ENCODE data around the gene LSAMP. TPM values are rescaled to one million over a fixed set of nuclear protein-coding genes. Genes with fewer than 3 reads are reported as not detected.

LSAMP gene
- total and polyA plus RNA-seq, 2 of the 4 experiments (the other 2 are of a cell fraction), result 7.9 to 8.0 TPM

GRCh38 chr3:116425126-116425525 lies 20.2 kb downstream of the LSAMP start:
- Histone ChIP-seq H3K4me3 (ENCODE audit: insufficient read depth, low read depth, low read length) (no peak overlapping the region), H3K27me3 (ENCODE audit: control insufficient read depth, insufficient read depth, low read length) (no peaks in the 10 kb centered on the region), H3K27ac (ENCODE audit: insufficient read depth, low read length) (no peak overlapping the region), H3K4me2 (ENCODE audit: low read depth, low read length) (no peak overlapping the region), H4K91ac (ENCODE audit: insufficient read depth, low read depth, low read length) (no peak overlapping the region), H3K18ac (ENCODE audit: low read depth, low read length) (no peak overlapping the region), H2BK120ac (ENCODE audit: low read depth, low read length) (no peak overlapping the region), H3K79me1 (ENCODE audit: low read depth in 1 of 2, low read length in 2 of 2) (no peaks in the 10 kb centered on the region), H3K14ac (replicated peaks; ENCODE audit: low read depth, low read length) (no peak overlapping the region), H3K4ac (ENCODE audit: low read depth, low read length) (no peak overlapping the region), H2AK5ac (ENCODE audit: low read depth, low read length) (no peak overlapping the region), H2AFZ (replicated peaks; ENCODE audit: low read length, poor library complexity) (no peak overlapping the region), H3K4me1 (ENCODE audit: control insufficient read depth, insufficient read depth, low read length) (no peaks in the 10 kb centered on the region; the same call in 1 of the 2 replicates), H3K9ac (ENCODE audit: low read depth, low read length) (no peak overlapping the region), H2AK9ac (replicated peaks; ENCODE audit: low read depth, low read length, poor library complexity) (no peak overlapping the region), H3K9me3 (ENCODE audit: control insufficient read depth, insufficient read depth, low read length) (no peaks in the 10 kb centered on the region), H4K8ac (ENCODE audit: low read depth in 2 of 2, low read length in 2 of 2) (no peak overlapping the region), H2BK5ac (ENCODE audit: low read depth, low read length, poor library complexity, severe bottlenecking) (no peak overlapping the region), H3K9me1 (ENCODE audit: insufficient read depth, low read length) (no peaks in the 10 kb centered on the region), H3K36me3 (ENCODE audit: control insufficient read depth, insufficient read depth, low read length) (no peaks in the 10 kb centered on the region), H2BK20ac (ENCODE audit: low read depth, low read length) (no peak overlapping the region), H2BK15ac (ENCODE audit: low read depth, low read length) (no peak overlapping the region), H3K56ac (ENCODE audit: extremely low read depth, insufficient read depth, low read length) (no peak overlapping the region), H4K5ac (ENCODE audit: low read depth, low read length) (no peak overlapping the region), H3K23ac (ENCODE audit: low read depth, low read length) (no peak overlapping the region), H4K20me1 (ENCODE audit: insufficient read depth, low read length) (no peaks in the 10 kb centered on the region)
- TF ChIP-seq RAD21 (IDR thresholded peaks at IDR 0.05; ENCODE audit: low read length), result no peak
- no peak for ATAC-seq (ENCODE audit: low read depth)
- intact Hi-C loops (cut with micrococcal nuclease) (no loop called here), in situ Hi-C loops (cut with MboI; ENCODE audit: low sequenced_read_pairs) (no loop called here), dilution Hi-C loops (cut with HindIII; ENCODE audit: low sequenced_read_pairs, unreplicated experiment) (no loop called here)
- BruUV-seq (replicated peaks), result no TSS peak
- no peak for DNase-seq
- POLR2A ChIA-PET (ENCODE audit: unreplicated experiment), result no interaction called here
- no CpG with 5 or more reads among the region's 2 CpGs for WGBS, 2 experiments (ENCODE audit: extremely low coverage in 2 of 2, insufficient read length in 1 of 2)
- CTCF ChIA-PET, result no interaction called here
